G401 (cell line): ENCODE results near the gene AGER. TPM values are rescaled to one million over a fixed set of nuclear protein-coding genes. Genes with fewer than 3 reads are reported as not detected.
"Not testable (repeated sequence)": the region's sequence is repeated elsewhere in the genome, so short reads cannot be mapped to it uniquely, and the experiment has no call there.

Experiments
- DNase-seq: peaks from one replicate; pipeline ENCODE4 v3.0.0-alpha.2; 2015; ENCODE audit warnings: low spot score
- in situ Hi-C: cut with HindIII; loops from 2 replicates; pipeline ENCODE4 v1.10.0; 2016; ENCODE audit warnings: low sequenced_read_pairs, mixed read lengths
- total RNA-seq: library from RNA; depleted of rRNA; stranded (reverse); fragments of >200 nt; shearing (Covaris generic); gene quantifications from 2 replicates; pipeline ENCODE4 v1.2.3, GENCODE V29; 2014; rRNA removed

Gene AGER
- 3.8 and 17.4 TPM in 2 replicates for total RNA-seq

DNA sequence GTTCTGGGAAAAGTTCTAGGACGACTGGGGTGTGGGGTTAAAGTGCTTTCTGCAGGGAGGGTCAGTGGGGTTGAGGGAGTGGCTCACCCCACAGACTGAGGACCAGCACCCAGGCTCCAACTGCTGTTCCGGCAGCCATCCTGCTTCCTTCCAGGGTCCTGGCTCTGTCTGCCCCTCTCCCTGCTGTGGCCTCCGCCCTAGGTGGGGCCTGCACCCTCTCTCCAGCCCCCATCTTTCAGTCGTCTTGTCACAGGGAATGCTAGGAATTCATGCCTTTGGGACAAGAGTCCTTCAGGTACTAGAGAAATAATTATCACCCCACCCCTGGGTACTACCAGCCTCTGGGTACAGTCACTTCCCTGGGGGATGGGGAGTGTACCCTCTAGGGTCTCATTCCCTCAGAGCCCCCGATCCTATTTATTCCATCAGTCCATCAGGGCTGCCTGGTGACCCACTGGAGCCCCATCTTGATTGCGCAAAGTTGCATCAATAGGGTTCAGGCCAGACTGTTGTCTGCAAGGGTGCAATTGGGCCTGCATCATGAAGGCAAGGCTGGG is at the start of gene AGER:
TSS of gene AGER (minus strand) at position 170 of the 557 bp plus-strand sequence. CDS start at position 139, 31 bp downstream.
- no peak for DNase-seq
- in situ Hi-C loops, result loop anchor here (5.0 kb wide), 1 partner anchor 57 kb away; the partner anchor contains the start of gene ATF6B

DNA sequence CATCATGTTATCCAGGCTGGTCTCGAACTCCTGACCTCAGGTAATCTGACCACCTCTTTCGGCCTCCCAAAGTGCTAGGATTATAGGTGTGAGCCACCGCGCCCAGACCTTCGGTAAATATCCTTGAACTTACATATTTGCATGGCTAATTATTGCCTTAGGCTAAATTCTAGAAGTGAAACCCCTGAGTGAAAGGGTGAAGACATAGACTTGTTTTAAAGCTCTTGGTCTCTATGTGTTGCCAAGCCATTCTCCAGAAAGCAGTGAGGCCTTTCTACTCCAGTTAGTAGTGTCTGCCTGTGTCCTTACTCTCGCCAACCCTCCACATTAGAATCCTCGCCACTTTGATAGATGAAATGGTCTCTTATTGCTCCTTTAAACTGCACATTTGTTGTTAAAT is 42.4 kb upstream of the AGER start:
- in situ Hi-C loops, result no loop called here
- no peak for DNase-seq

- DNase-seq, result no peak
- in situ Hi-C loops, result no loop called here
Observed at GRCh38 chr6:32224696-32225095, 40.6 kb upstream of the AGER start.

DNA sequence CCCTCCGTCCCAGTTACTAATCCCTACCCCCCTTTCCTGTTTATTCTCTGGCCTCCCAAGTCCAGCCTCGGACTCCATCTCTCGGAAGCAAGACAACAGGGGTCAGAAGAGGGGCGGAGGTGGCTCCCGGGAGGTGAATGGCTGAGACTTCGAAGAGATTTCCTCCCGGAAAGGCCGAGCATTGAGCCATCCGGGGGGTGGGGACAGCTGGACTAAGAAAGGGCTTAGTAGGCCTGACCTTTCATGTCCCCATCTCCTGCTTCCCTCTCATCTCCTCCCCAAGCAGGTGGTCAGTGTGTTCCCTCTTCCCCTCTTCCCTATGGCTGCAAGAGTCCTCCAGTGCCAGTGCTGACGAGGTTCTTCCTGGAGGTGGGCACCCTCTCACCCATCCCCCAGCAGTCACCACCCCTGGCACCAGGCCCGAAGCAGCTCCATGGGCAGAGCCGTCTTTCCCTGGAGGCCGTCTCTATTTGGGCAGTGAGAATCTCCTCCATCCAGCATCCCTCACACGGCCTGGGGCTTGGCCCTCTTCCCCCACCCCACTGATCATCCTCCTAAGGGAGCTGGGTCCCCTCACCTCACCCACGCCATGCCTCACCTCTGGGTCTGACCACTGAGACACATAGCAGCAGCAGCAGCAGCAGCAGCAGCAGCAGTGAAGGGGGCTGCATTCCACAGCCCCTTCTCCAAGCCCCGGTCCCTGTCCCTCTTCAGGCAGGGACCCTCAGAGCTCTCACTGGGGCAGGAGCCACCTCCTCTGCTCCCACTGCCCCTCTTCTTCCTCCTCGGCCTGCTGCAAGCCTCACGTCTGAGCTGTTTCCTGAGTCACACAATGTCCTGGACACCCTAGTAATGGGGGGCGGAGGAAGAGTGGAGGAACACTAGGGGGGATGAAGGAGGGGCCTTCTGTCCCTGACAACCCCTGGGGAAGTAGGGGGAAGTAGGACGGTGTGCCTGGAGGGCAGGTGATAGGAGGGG is 39.5 kb upstream of the AGER start, which contains the start of gene NOTCH4:
TSS of gene NOTCH4 (minus strand) at position 810 of the 978 bp plus-strand sequence. CDS start at position 671, 139 bp downstream.
- in situ Hi-C loops, result no loop called here
- DNase-seq, result no peak

- DNase-seq, result no peak
- in situ Hi-C loops, result no loop called here
Observed at GRCh38 chr6:32222333-32223230, 38.5 kb upstream of the AGER start.

- in situ Hi-C loops, result no loop called here
Observed at GRCh38 chr6:32220021-32220420, 36.0 kb upstream of the AGER start.

DNA sequence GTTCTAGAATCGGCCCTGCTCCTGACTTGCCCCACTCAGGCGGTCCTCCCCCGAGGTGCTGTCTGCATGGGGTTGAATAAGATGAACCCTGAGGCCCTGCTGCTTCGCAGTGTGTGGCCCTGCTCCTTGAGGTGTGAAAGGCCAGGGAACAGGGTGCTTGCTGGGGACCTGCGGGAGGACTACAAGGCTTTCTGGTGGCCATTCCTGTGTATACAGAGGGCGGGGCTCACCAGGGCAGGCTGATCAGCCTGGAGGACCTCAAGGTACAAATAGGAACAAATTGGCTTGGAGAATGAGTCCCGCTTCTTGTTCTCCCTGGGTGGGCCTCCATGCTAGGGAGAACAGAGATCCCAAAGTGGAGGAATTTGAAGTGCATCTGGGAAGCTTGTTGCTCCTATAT is 34.1 kb upstream of the AGER start:
- in situ Hi-C loops, result no loop called here
- no peak for DNase-seq

More at GRCh38 chr6:32220021-32220420, 36.0 kb upstream of the AGER start:
- DNase-seq, result no peak

DNA sequence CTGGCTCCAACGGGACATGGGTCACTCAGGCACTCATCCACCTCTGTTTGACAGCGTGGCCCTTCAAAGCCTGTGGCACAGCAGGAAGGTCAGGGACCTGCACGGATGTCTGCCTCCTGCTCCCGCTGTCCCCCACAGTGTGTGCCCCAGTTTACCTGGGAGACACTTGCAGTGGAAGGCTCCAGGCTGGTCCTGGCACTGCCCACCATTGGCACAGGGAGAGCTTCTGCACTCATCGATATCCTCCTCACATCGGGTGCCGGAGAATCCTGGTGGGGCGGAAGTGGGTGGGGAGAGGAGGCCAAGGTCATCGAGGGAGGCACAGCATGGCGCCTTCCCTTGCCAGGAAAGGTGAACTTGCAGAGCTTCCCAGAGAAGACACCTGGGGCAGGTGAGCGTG is 32.9 kb upstream of the AGER start:
- no peak for DNase-seq
- in situ Hi-C loops, result no loop called here

GRCh38 chr6:32216285-32216684 is 32.2 kb upstream of the AGER start:
- in situ Hi-C loops, result no loop called here
- no peak for DNase-seq

DNA sequence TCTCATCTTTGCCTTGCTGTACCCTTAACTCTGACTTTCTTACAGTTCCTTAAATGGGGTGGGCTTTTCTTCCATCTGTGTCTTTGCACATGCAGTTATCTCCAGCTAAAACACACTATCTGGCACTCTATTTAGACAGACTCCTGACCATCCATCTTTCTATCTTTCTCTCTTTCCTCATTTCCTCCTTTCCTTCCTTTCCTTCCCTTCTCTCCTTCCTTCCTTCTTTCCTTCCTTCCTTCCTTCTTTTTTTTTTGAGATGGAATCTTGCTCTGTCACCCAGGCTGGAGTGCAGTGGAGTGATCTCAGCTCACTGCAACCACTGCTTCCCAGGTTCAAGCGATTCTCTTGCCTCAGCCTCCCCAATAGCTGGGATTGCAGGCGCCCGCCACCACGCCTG is 31.6 kb upstream of the AGER start:
- DNase-seq, result no peak
- in situ Hi-C loops, result no loop called here

DNA sequence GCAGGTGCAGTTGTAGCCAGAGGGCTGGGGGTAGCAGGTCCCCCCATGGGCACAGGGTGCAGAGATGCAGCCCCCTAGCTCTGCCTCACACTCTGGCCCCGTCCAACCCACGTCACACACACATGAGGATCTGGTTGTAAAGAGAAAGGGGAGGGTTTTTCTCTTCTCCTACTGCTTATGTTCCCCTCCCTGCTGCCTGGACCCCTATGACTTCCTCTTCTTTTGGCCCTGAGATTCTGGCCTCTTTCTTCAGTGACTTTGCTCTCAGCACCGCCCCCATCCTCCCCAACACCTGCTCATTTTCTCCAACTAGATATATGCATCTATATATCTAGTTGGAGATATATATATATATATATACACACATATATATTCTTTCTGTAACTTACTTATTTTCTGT is 30.1 kb upstream of the AGER start:
- DNase-seq, result no peak
- in situ Hi-C loops, result no loop called here

DNA sequence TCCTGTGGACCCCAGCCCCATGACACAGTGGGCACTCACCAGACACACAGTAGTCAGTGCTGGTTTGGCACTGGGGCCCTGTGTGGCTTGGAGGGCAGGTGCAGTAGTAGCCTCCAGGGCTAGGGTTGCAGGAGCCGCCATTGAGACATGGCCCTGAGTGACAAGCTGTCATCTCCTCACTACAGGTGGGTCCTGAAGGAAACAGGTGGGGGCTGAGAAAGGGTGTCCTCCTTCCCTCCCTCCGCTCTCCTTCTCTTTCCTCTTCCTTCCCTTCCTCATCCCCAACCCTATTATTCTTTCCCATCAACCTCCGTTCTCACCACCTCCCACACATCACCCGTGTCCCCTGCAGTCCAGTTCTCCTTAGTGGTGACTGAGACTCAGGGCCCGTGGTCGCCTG is 29.6 kb upstream of the AGER start:
- in situ Hi-C loops, result no loop called here
- DNase-seq, result no peak

DNA sequence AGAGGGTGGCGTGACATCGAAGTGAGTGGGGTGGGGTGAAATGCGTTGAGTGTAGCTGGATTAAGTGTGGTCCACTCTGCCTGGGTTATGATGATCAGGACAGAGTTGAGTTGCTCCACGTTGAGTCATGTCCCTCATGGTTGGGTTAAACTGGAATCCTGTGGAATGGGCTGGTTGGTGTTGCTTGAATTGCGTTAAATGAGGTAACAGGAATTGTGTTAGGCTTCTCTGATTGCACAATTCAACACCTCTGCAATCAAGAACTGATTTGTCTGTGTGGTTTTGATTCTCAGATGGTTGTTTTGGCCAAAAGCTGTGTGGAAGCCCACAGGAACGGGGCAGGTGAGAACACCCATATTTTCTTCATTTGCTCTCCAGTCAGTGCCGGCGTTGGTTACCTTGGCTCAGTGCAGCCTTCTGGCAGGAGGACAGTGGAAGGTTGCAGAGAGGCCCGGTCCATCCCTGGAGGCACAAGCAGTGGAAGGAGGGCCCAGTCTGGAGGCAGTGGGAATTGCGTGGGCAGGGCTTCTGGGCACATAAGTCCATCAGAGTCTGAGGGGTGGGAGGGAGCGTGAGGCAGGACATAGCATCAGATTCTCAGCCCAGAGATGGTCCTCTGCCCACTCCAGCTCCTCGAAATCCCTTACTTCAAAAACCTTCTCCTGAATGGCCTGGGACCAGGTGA is 28.2 kb upstream of the AGER start:
- DNase-seq, result no peak
- in situ Hi-C loops, result no loop called here

GRCh38 chr6:32211432-32211831 is 27.4 kb upstream of the AGER start:
- DNase-seq, in situ Hi-C loops: not testable (repeated sequence)

GRCh38 chr6:32210191-32210601 is 26.1 kb upstream of the AGER start:
- DNase-seq, result no peak
- in situ Hi-C loops, result no loop called here

DNA sequence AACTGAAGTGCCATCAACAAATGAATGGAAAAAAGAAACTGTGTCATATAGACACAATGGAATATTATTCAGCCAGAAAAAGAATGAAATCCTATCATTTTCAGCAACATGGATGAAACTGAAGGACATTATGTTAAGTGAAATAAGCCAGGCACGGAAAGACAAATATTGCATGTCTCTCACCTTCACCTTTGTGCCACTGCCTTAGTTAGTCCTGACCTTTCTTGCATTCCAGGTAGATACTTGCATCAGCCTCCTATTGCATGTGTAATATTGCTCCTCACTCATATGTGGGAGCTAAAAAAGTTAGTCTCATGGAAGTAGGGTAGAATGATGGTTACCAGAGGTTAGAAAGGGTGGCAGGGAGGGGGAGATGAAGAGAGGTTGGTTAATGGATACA is 24.9 kb upstream of the AGER start:
- in situ Hi-C loops, result no loop called here
- no peak for DNase-seq

DNA sequence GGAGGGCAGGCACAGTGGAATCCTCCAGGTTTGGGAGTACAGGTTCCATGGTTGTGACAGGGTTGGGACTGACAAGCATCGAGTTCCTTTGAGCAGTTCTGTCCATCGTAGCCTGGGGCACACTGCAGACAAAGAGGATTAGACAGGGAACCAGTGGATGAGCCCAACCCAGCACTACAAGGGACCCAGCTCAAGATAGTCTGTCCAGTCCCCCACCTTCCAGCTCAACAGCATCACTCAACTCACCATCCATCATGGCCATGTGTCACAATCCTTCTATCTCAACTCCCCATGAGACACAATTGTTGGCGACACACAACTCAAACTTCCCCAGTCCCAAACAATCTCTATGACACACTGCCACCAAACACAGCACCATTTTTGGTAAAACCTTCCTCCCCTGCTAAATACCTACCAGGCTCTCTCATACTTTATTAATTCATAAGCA is 20.2 kb upstream of the AGER start:
- DNase-seq, result no peak
- in situ Hi-C loops, result no loop called here

DNA sequence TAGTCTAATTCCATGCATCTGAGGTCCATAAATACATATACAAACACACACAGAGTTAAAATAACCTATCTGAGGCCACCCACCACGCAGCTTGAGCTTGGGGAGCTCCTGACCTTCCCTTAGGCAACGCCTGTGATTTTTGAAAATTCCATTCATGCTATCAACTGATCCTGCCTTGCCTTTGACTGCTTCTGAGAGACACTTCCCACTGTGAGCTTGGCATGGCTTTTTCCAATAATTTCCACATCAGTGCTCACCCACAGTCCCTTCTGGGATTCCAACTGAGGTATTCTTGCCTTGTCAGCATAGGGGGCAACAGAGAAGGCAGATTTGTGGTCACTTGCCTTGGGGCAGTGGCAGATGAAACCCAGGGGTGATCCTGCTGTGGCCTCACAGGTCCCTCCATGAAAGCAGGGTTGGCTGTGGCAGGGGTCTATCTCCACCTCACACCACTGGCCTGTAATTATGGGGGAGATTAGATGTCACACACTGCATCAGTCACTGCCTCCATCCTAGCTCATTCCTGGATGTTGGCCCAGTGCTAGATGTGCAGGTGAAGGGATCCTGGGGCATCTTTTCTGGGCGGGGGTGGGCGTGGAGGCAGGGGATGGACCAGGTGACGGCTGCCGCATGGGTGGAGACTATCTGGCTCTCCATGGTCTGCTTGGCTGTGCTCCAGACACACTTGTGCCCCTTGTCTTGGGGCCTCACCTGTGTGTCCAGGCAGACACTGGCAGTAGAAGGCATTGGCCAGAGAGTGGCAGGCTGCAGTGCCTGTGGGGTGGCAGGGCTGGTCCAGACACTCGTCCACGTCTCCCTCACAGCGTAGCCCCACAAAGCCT is 19.6 kb upstream of the AGER start:
- in situ Hi-C loops, result no loop called here
- DNase-seq, result no peak
